ENCODE measurements around the gene AGAP5.

DNA sequence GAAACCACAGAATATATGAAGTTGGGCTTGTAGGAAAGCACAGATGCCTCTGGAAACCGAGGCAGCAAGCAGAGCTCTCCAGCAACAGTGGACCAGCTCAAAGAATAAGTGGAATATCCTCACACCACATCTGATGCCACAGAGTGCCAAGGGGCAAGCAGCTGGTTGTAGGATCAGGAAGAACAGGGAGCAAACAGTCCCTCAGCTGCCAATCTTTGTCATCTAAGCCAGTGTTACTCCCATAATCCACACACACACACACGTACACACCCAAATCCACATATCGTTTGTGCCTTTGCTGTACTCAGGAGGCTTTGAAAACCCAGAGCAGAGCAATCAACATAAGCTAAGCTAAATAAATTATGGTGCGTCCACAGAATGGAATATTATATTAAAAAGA is 25.6 kb upstream of the AGAP5 start:
- TF ChIP-seq, protein P1, sequence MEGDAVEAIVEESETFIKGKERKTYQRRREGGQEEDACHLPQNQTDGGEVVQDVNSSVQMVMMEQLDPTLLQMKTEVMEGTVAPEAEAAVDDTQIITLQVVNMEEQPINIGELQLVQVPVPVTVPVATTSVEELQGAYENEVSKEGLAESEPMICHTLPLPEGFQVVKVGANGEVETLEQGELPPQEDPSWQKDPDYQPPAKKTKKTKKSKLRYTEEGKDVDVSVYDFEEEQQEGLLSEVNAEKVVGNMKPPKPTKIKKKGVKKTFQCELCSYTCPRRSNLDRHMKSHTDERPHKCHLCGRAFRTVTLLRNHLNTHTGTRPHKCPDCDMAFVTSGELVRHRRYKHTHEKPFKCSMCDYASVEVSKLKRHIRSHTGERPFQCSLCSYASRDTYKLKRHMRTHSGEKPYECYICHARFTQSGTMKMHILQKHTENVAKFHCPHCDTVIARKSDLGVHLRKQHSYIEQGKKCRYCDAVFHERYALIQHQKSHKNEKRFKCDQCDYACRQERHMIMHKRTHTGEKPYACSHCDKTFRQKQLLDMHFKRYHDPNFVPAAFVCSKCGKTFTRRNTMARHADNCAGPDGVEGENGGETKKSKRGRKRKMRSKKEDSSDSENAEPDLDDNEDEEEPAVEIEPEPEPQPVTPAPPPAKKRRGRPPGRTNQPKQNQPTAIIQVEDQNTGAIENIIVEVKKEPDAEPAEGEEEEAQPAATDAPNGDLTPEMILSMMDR (conservative IDR thresholded peaks at IDR 0.05) = no peak
- no peak for TF ChIP-seq EZH2 (IDR thresholded peaks at IDR 0.05; ENCODE audit: low read depth)

Measured in PC-9 (cell line).